K562 (cell line): ENCODE results near the gene TADA2A. TPM values are rescaled to one million over a fixed set of nuclear protein-coding genes. Genes with fewer than 3 reads are reported as not detected.

Experiments
- CBX3 ChIP-seq, 2 experiments: IDR thresholded peaks; 1 replicate in 1 of 2; 2 replicates in 1 of 2; pipeline ENCODE4 v1.6.1; 2012; ENCODE audit warnings: inconsistent platforms in 2 of 2, low read length in 2 of 2, borderline replicate concordance in 1 of 2, control low read depth in 1 of 2
- E2F6 ChIP-seq, 2 experiments: IDR thresholded peaks; 2 replicates each; pipeline ENCODE4 v1.6.1; 2011; ENCODE audit warnings: borderline replicate concordance in 1 of 2, control low read depth in 1 of 2, low read depth in 1 of 2, low read length in 1 of 2, mild to moderate bottlenecking in 1 of 2, mixed read lengths in 1 of 2, moderate library complexity in 1 of 2; ENCODE audit not compliant: insufficient read depth in 1 of 2, insufficient read length in 1 of 2, poor library complexity in 1 of 2, severe bottlenecking in 1 of 2; ENCODE audit errors: extremely low read depth in 1 of 2
- HDAC2 ChIP-seq: fragments of 450-650 bp; IDR thresholded peaks from 2 replicates; pipeline ENCODE4 v1.6.1; 2016; ENCODE audit warnings: mild to moderate bottlenecking
- MAX ChIP-seq: sonication (generic); formaldehyde crosslinking; IDR thresholded peaks from 2 replicates; pipeline ENCODE4 v1.9.0; 2022; ENCODE audit warnings: mild to moderate bottlenecking, missing genetic modification reagents
- MECOM ChIP-seq: fragments of 250-450 bp; sonication (Bioruptor Pico); IDR thresholded peaks from 2 replicates; pipeline ENCODE4 v1.8.0; 2022; ENCODE audit warnings: inconsistent platforms
- MEF2D ChIP-seq: conservative IDR thresholded peaks from 2 replicates; pipeline ENCODE4 v1.6.1; 2016; ENCODE audit warnings: low read depth, missing genetic modification characterization, missing compliant biosample characterization
- MGA ChIP-seq: fragments of 450-650 bp; IDR thresholded peaks from 2 replicates; pipeline ENCODE4 v1.6.1; 2016; ENCODE audit warnings: mild to moderate bottlenecking, moderate library complexity
- MTF1 ChIP-seq: fragments of 250-450 bp; sonication (Bioruptor Pico); IDR thresholded peaks from 2 replicates; pipeline ENCODE4 v1.9.0; 2021; ENCODE audit warnings: moderate library complexity, mild to moderate bottlenecking, inconsistent platforms, borderline replicate concordance
- NONO ChIP-seq, 2 experiments: fragments of 200-400 bp in 1 of 2; fragments of 450-650 bp in 1 of 2; formaldehyde crosslinking in 1 of 2; IDR thresholded peaks; 2 replicates each; pipeline ENCODE4 v1.6.1; 2017; ENCODE audit warnings: low read depth in 2 of 2, mild to moderate bottlenecking in 2 of 2, moderate library complexity in 2 of 2, low read length in 1 of 2
- ZNF717 ChIP-seq: fragments of 250-450 bp; sonication (Bioruptor Pico); IDR thresholded peaks from 2 replicates; pipeline ENCODE4 v1.5.0; 2021
- polyA plus RNA-seq, 8 experiments: library from polyadenylated mRNA; depleted of rRNA in 4 of 8; stranded (reverse) in 5 of 8; unstranded in 3 of 8; fragments of >200 nt; fragmentation: Nextera tagmentation in 2 of 8; fragmentation: Illumina TruSeq in 1 of 8; extraction: Ambion mirVana in 2 of 8; extraction: Trizol in 1 of 8; gene quantifications; 2 replicates each; pipeline versions ENCODE4 v1.2.1 to v1.2.3, GENCODE V29; 2011 to 2014; ENCODE audit warnings: inconsistent platforms in 1 of 8, missing spikeins in 1 of 8
- total RNA-seq, 7 experiments: library from RNA; depleted of rRNA in 6 of 7; stranded (reverse); fragments of >200 nt in 6 of 7; fragmentation: Illumina TruSeq in 2 of 7; extraction: Trizol in 2 of 7; gene quantifications; 2 replicates each; pipeline versions ENCODE4 v1.2.1 to v1.2.3, GENCODE V29; 2011 to 2021; ENCODE audit warnings: low replicate concordance in 1 of 7
- TF ChIP-seq, protein P1 (sequence below), 2 experiments: fragments of 250-450 bp in 1 of 2; fragments of 450-650 bp in 1 of 2; sonication (Bioruptor Pico) in 1 of 2; IDR thresholded peaks; 2 replicates each; pipeline versions ENCODE4 v1.6.1 to v1.8.0; 2016 to 2021; ENCODE audit warnings: mild to moderate bottlenecking in 2 of 2, moderate library complexity in 2 of 2, missing compliant biosample characterization in 1 of 2, missing genetic modification characterization in 1 of 2

The TADA2A gene
- total and polyA plus RNA-seq, 9 of the 15 experiments (the other 6 are each of a cell fraction or from before 2014, with no cell fraction given), result 13.8 to 37.7 (median 25.0) TPM

- TF ChIP-seq MGA, result peak; percentile 95
- TF ChIP-seq NONO (IDR thresholded peaks at IDR 0.05; ENCODE audit: low read depth in 2 of 2, low read length in 1 of 2), result no peak
- TF ChIP-seq MTF1 (CRISPR knock-in tag), result no peak
- peak in 1 of 2 experiments; percentile 44; a peak in 1 of 3 replicates for TF ChIP-seq CBX3 (IDR thresholded peaks at IDR 0.05; ENCODE audit: borderline replicate concordance in 1 of 2, low read length in 2 of 2)
- TF ChIP-seq E2F6 (IDR thresholded peaks at IDR 0.05; ENCODE audit: borderline replicate concordance in 1 of 2, extremely low read depth in 1 of 2, insufficient read depth in 1 of 2, insufficient read length in 1 of 2, low read depth in 1 of 2, low read length in 1 of 2, poor library complexity in 1 of 2, severe bottlenecking in 1 of 2), result peak; percentile 63 to 73
- TF ChIP-seq, protein P1, sequence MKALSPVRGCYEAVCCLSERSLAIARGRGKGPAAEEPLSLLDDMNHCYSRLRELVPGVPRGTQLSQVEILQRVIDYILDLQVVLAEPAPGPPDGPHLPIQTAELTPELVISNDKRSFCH (CRISPR knock-in tag; IDR thresholded peaks at IDR 0.05), result 0 out of 2 replicates have a peak, but pooled peaks have one; percentile 20
- TF ChIP-seq, protein P1 (tag; IDR thresholded peaks at IDR 0.05), result no peak
- no peak for TF ChIP-seq HDAC2
- peak; percentile 41; the same call in 1 of the 2 replicates for TF ChIP-seq MECOM (CRISPR knock-in tag)
- TF ChIP-seq MEF2D, result 0 out of 2 replicates have a peak, but pooled peaks have one; percentile 32
- no peak for TF ChIP-seq ZNF717 (CRISPR knock-in tag)
- peak; percentile 83 for TF ChIP-seq MAX (CRISPR knock-in tag)
These were observed 47.0 kb upstream of the TADA2A start (continued) for GRCh38 chr17:37359682-37360188.
